ENCODE measurements around the gene STEAP2.

STEAP2 gene

DNA sequence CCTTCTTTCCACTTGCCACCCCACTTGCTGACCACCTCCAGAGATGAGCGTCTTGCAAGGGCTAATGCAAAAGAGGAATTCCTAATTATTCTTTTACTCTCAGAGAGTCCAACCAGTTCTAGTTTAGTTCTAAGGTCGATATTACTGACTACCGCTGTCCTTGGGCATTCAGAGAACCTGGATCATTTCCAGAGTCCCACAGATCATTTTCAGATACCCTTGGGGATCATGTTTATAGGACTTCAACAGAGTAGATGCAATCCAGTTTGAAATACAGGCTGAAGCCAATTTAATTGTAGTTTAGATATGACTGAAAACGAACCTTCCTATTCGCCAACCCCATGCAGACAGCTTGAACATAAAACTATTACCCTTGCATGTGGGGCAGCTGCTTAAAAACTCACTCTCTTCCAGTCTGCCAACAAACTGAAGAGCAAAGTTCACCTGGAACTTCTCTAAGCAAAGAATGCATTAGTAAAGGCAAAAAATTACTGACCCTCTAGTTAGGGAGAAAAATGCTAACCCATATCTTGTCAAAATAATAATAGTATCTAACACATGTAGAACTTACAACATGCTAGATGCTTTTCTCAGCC is 55.8 kb downstream of the STEAP2 start:
- no peak for DNase-seq (ENCODE audit: low read depth in 1 of 2, low spot score in 1 of 2)

DNA sequence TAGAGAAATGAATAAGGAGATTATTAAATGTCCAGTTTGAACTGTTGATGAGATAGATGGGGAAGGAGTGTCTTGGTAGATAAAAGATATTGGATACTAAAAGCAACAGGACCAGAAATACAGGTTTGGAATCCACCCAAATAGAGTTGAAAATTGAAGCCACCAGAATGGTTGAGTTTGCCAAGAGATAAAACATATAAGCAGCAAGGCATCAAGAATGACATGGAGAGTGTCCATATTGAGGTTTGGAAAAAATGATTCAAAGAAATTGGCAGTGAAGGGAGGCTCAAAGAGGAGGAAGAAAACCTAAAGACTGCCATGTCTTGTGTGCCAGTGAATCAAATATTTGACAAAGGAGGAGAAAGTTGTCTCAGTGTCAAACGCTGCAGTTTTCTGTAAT is 57.6 kb downstream of the STEAP2 start:
- no peak for DNase-seq (ENCODE audit: low read depth in 1 of 2, low spot score in 1 of 2)

DNA sequence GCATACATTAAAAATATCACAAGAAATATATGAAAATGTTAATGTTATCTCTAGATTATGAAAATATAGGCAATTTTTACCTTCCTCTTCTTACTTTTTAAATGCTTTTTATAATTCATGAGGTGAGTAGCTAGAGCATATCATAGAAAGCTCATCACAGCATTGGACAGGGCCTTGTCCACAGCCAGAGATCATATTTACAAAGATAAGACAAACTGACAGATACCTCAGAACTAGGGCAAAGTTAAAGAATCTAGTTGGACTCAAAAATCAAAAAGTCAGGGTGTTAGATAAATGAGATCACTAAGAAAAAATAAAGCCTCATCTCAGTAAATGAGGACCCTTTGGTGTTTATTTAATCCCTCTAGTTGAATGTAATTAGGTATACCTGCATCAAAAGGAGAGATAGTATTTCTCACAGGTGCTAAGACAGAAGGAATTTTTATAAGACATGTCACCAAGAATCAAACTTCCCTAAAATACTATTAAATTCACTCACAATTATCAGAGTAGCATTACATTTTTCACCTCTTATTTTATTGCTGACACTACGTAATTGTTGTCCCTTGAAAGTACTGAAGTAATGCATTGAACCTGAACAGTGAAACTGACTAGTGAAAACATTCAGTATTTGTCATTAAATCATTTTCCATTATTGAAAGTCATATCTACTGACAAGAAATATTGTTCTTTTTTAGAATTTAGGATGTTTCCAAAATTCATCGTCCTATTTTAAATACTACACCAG is 59.1 kb downstream of the STEAP2 start:
- no peak for DNase-seq (ENCODE audit: low read depth in 1 of 2, low spot score in 1 of 2)

- no peak for DNase-seq (ENCODE audit: low read depth in 1 of 2, low spot score in 1 of 2)
Measured at GRCh38 chr7:90271753-90272152, 60.2 kb downstream of the STEAP2 start.

- no peak for DNase-seq (ENCODE audit: low read depth in 1 of 2, low spot score in 1 of 2)
Measured at GRCh38 chr7:90272242-90272641, 60.7 kb downstream of the STEAP2 start.

GRCh38 chr7:90274161-90274560 is 62.6 kb downstream of the STEAP2 start:
- DNase-seq (ENCODE audit: low read depth in 1 of 2, low spot score in 1 of 2), result no peak

- no peak for DNase-seq (ENCODE audit: low read depth in 1 of 2, low spot score in 1 of 2)
Measured at GRCh38 chr7:90276033-90276728, 64.6 kb downstream of the STEAP2 start.

Data from activated T-helper 1 cell treated with anti-CD3 and anti-CD28 coated beads, Interleukin-2, amount 50 U/mL, for 16 hours (primary cell).